GM19324 (cell line): ENCODE data around the gene DNAH10.

Experiments used
- ATAC-seq: cut with Tn5 transposase; IDR thresholded peaks from one replicate; pipeline ENCODE4 v1.9.1; 2021; ENCODE audit warnings: mild to moderate bottlenecking, moderate library complexity; ENCODE audit not compliant: unreplicated experiment, low FRiP score

The DNAH10 gene

GRCh38 chr12:123761841-123762714 lies at the start of gene DNAH10:
TSS of gene DNAH10 (plus strand) at chr12:123762301. CDS start at chr12:123762337, 36 bp downstream.
- ATAC-seq = peak; percentile 58

GRCh38 chr12:123712780-123713319 lies 49.3 kb upstream of the DNAH10 start:
- no peak for ATAC-seq

- no peak for ATAC-seq
Observed at GRCh38 chr12:123713398-123713797, 48.7 kb upstream of the DNAH10 start.

GRCh38 chr12:123713823-123714585 lies 48.1 kb upstream of the DNAH10 start:
- no peak for ATAC-seq

- ATAC-seq = no peak
Observed at GRCh38 chr12:123715195-123715594, 46.9 kb upstream of the DNAH10 start.

GRCh38 chr12:123717350-123717749 lies 44.8 kb upstream of the DNAH10 start:
- ATAC-seq = no peak

GRCh38 chr12:123720141-123720814 lies 41.8 kb upstream of the DNAH10 start:
- no peak for ATAC-seq

- no peak for ATAC-seq
Observed at GRCh38 chr12:123721245-123721644, 40.9 kb upstream of the DNAH10 start.

GRCh38 chr12:123723011-123723410 lies 39.1 kb upstream of the DNAH10 start:
- no peak for ATAC-seq

- ATAC-seq = no peak
Observed at GRCh38 chr12:123723765-123724164, 38.3 kb upstream of the DNAH10 start.

GRCh38 chr12:123726244-123726643 lies 35.9 kb upstream of the DNAH10 start:
- ATAC-seq = no peak

GRCh38 chr12:123726962-123727361 lies 35.1 kb upstream of the DNAH10 start:
- ATAC-seq = no peak

- ATAC-seq = no peak
Observed at GRCh38 chr12:123727878-123728277, 34.2 kb upstream of the DNAH10 start.

- no peak for ATAC-seq
Observed at GRCh38 chr12:123731596-123731995, 30.5 kb upstream of the DNAH10 start.

GRCh38 chr12:123732251-123732650 lies 29.9 kb upstream of the DNAH10 start:
- no peak for ATAC-seq

GRCh38 chr12:123733229-123733628 lies 28.9 kb upstream of the DNAH10 start:
- ATAC-seq = no peak

GRCh38 chr12:123734268-123734667 lies 27.8 kb upstream of the DNAH10 start:
- no peak for ATAC-seq

- ATAC-seq = no peak
Observed at GRCh38 chr12:123741937-123742572, 20.0 kb upstream of the DNAH10 start.

- ATAC-seq = no peak
Observed at GRCh38 chr12:123743002-123743401, 19.1 kb upstream of the DNAH10 start.

GRCh38 chr12:123744836-123745235 lies 17.3 kb upstream of the DNAH10 start:
- no peak for ATAC-seq
